ENCODE measurements around the gene SGMS1.
"Not testable (repeated sequence)": the region's sequence is repeated elsewhere in the genome, so short reads cannot be mapped to it uniquely, and the experiment has no call there.

The SGMS1 gene

GRCh38 chr10:50432211-50433009 is 191.3 kb downstream of the SGMS1 start:
- H3K4me3 ChIP-seq (ENCODE audit: control insufficient read depth, low read depth, low read length): no peak overlapping the region
- TF ChIP-seq, protein P1, sequence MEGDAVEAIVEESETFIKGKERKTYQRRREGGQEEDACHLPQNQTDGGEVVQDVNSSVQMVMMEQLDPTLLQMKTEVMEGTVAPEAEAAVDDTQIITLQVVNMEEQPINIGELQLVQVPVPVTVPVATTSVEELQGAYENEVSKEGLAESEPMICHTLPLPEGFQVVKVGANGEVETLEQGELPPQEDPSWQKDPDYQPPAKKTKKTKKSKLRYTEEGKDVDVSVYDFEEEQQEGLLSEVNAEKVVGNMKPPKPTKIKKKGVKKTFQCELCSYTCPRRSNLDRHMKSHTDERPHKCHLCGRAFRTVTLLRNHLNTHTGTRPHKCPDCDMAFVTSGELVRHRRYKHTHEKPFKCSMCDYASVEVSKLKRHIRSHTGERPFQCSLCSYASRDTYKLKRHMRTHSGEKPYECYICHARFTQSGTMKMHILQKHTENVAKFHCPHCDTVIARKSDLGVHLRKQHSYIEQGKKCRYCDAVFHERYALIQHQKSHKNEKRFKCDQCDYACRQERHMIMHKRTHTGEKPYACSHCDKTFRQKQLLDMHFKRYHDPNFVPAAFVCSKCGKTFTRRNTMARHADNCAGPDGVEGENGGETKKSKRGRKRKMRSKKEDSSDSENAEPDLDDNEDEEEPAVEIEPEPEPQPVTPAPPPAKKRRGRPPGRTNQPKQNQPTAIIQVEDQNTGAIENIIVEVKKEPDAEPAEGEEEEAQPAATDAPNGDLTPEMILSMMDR (conservative IDR thresholded peaks at IDR 0.05; ENCODE audit: control insufficient read depth, insufficient read depth, low read depth, low read length): no peak
- DNase-seq (ENCODE audit: low read depth): no peak

- TF ChIP-seq, protein P1 (conservative IDR thresholded peaks at IDR 0.05; ENCODE audit: control insufficient read depth, insufficient read depth, low read depth, low read length): no peak
Measured at GRCh38 chr10:50431791-50432190, 192.0 kb downstream of the SGMS1 start.

GRCh38 chr10:50431133-50431532 is 192.6 kb downstream of the SGMS1 start:
- peak; percentile 74 for DNase-seq (ENCODE audit: low read depth)
- H3K4me3 ChIP-seq (ENCODE audit: control insufficient read depth, low read depth, low read length): no peak overlapping the region
- TF ChIP-seq, protein P1 (conservative IDR thresholded peaks at IDR 0.05; ENCODE audit: control insufficient read depth, insufficient read depth, low read depth, low read length): no peak

More at GRCh38 chr10:50431791-50432190, 192.0 kb downstream of the SGMS1 start:
- H3K4me3 ChIP-seq (ENCODE audit: control insufficient read depth, low read depth, low read length): no peak overlapping the region
- peak; percentile 75 for DNase-seq (ENCODE audit: low read depth)

GRCh38 chr10:50426485-50426884 is 197.3 kb downstream of the SGMS1 start:
- DNase-seq (ENCODE audit: low read depth): no peak
- H3K4me3 ChIP-seq (ENCODE audit: control insufficient read depth, low read depth, low read length): no peak overlapping the region
- TF ChIP-seq, protein P1 (conservative IDR thresholded peaks at IDR 0.05; ENCODE audit: control insufficient read depth, insufficient read depth, low read depth, low read length): no peak

GRCh38 chr10:50425215-50425614 is 198.5 kb downstream of the SGMS1 start:
- H3K4me3 ChIP-seq (ENCODE audit: control insufficient read depth, low read depth, low read length); DNase-seq (ENCODE audit: low read depth): not testable (repeated sequence)

DNA sequence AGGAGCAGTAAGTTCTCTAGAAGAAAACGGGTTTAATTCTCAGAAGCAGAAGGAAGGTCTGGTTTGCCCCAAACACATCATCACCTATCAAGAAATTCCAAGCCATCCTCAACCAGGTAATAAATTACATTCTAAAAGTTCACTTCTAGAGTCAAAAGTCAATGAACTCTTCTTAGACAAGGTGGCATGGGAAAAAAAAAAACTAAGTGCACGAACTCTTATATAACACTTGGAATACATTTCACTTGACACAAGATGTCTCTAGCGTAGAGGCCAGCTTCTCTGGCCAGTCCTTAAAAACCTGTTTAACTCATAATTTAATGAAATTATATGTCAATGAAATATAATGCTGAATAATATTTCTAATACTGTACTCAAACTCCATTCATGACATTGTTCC is 200.3 kb downstream of the SGMS1 start:
- H3K4me3 ChIP-seq (ENCODE audit: control insufficient read depth, low read depth, low read length): no peak overlapping the region
- TF ChIP-seq, protein P1 (conservative IDR thresholded peaks at IDR 0.05; ENCODE audit: control insufficient read depth, insufficient read depth, low read depth, low read length): no peak
- no peak for DNase-seq (ENCODE audit: low read depth)

- H3K4me3 ChIP-seq (ENCODE audit: control insufficient read depth, low read depth, low read length): no peak overlapping the region
- TF ChIP-seq, protein P1 (conservative IDR thresholded peaks at IDR 0.05; ENCODE audit: control insufficient read depth, insufficient read depth, low read depth, low read length): no peak
- no peak for DNase-seq (ENCODE audit: low read depth)
Measured at GRCh38 chr10:50422259-50422658, 201.5 kb downstream of the SGMS1 start.

Data from fibroblast of mammary gland (primary cell).